CD4-positive, alpha-beta T cell treated with Interleukin-4 for 4 hours (primary cell): ENCODE results near the gene TSC2.
A peak's percentile ranks its signal among the peaks of the same experiment; 100 is the strongest.
"Not testable (repeated sequence)": the region's sequence is repeated elsewhere in the genome, so short reads cannot be mapped to it uniquely, and the experiment has no call there.

Experiments used
- DNase-seq: peaks from one replicate; pipeline ENCODE4 v3.0.0-alpha.2; 2020

TSC2 gene

DNA sequence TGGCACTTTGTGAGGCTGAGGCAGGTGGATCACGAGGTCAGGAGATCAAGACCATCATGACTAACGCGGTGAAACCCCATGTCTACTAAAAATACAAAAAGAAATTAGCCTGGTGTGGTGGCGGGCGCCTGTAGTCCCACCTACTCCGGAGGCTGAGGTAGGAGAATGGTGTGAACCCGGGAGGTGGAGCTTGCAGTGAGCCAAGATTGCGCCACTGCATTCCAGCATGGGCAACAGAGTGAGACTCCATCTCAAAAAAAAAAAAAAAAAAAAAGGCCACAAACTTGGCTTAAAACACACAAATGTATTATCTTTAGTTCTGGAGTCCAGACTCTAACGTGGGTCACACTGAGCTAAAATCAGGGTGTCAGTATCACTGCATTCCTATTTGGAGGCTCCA, 36.1 kb upstream of the TSC2 start:
- not testable (repeated sequence) for DNase-seq

DNA sequence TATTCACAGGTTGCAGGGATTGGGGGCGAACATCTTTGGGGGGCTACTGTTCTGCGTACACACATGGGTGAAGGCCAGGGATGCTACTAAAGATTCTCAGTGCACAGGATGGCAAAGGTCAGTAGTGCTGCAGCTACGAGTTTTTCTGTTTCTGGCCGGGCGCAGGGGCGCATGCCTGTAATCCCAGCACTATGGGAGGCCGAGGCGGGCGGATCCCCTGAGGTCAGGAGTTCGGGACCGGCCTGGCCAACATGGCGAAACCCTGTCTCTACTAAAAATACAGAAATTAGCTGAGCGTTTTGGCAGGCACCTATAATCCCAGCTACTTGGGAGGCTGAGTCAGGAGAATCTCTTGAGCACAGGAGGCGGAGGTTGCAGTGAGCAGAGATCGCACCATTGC, 34.3 kb upstream of the TSC2 start:
- DNase-seq = no peak

DNA sequence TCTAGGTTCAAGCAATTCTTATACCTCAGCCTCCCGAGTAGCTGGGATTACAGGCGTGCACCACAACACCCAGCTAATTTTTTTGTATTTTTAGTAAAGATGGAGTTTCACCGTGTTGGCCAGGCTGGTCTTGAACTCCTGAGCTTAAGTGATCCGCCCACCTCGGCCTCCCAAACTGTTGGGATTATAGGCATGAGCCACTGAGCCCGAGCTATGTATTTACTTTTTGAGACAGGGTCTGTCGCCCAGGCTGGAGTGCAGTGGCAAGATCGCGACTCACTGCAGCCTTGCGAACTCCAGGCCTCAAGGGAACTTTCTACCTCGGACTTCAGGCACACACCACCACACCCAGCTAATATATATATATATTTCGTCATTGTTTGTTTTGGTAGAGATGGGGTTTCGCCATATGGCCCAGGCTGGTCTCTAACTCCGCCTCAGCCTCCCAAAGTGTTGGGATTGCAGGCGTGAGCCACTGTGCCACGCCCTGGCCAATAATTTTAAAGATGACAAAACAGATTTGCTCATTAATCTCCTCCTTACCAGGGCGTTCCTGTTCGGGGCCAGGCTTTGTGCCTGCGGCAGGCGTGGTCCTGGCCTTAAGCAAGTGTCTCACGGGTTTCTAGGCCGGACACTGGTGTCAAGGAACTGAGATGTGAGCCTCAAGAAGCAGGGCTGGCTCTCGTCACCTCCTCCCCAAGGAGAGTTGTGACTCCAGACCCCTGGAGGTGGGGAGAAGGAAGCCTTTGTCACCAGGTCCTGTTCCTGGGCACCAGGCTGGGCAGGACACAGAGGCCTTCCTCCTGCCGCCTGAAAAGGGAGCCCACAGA, 32.5 kb upstream of the TSC2 start:
- no peak for DNase-seq

DNA sequence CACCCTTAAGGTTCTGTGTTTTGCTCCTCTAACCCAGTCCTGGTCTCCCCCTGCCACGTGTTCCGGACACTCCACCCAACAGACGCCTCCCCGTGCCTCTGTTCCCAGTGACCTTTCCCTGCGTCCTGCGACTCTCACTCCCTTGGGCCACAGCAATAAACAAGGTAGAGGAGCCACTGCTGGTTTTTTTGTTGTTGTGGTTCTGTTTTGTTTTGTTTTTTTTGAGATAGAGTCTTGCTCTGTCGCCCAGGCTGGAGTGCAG, 31.9 kb upstream of the TSC2 start:
- no peak for DNase-seq

DNA sequence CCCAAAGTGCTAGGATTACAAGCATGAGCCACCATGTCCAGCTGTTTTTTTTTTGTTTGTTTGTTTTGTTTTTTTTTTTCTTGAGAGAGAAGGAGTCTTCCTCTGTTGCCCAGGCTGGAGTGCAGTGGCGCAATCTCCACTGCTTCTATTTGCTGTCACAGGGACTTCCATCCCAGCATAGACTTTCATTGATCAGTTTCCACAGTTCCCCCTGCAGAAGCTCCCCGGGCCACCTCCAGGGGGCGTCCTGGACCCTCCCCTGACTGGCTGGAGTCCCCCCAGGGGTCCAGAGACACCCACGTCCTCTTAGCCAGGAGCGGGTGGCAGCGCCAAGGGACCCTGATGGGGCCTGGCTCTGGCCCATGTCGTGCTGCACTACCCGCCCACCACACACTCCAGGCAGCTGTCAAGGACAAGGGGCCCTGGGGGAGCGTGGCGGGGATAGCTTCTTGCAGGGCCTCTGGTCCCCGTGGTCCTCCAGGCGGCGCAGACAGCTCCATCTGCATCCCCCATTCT, 31.3 kb upstream of the TSC2 start:
- DNase-seq = no peak

DNA sequence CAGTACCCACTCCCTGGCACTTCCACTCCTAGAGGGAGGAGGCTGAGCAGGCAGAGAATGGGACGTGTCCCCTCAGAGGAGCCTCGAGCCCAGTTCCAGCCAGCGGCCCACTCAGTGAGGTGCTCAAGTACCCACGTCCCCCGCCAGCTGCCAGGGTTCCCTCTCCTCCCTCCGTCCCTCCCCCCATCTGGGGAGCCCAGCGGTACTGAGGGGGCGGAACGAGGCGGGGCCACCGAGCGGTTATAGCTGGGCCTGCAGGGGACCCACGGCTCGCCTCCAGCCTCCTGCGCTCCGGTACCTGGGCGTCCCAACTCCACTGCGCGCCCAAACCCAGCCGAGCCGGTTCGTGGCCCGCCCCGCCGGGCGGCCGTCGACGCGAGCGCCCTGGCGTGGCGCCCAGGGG, 28.3 kb upstream of the TSC2 start, which contains the start of gene NPW:
Gene NPW, plus strand, starts transcription at position 268 of the 403 bp plus-strand sequence.
- DNase-seq = no peak

DNA sequence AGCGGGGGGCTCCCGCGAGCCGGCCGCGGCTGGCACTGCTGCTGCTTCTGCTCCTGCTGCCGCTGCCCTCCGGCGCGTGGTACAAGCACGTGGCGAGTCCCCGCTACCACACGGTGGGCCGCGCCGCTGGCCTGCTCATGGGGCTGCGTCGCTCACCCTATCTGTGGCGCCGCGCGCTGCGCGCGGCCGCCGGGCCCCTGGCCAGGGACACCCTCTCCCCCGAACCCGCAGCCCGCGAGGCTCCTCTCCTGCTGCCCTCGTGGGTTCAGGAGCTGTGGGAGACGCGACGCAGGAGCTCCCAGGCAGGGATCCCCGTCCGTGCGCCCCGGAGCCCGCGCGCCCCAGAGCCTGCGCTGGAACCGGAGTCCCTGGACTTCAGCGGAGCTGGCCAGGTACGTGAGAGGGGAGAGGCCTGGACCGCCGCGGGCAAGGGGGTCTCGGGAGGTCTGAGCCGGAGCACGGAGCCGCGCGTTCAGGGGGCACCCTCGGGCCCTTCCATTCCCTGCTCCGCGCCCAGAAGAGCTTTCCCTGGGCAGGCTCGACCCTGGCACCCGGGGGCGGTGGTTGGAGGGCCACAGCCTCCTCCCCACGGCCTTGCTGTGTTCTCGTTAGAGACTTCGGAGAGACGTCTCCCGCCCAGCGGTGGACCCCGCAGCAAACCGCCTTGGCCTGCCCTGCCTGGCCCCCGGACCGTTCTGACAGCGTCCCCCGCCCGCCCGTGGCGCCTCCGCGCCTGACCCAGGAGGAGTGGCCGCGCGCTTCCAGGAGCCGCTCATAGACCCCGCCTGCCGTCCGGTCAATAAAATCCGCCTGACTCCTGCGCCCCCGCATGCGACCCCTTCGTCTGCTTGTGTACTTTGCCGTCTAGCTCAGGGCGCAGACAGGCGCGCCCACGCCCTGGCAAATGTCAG, 27.6 kb upstream of the TSC2 start:
- DNase-seq = no peak

DNA sequence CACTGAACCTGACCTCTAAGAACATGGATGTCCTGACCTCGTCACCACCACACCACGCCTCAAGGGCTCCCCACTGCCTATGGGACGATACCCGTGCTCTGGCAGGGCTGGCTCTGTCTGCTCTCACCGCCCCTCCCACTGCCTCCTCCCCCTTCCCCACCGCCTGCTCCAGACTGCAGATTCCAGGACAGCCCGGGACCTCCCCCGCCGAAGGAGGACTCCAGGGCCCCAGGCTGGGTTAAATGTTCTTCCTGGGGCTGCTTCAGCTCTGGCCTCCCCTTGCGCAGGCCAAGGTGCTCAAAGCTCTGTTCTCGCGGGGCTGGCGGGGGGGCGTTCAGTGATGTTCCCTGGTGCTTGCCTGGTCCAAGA, 25.1 kb upstream of the TSC2 start:
- no peak for DNase-seq

DNA sequence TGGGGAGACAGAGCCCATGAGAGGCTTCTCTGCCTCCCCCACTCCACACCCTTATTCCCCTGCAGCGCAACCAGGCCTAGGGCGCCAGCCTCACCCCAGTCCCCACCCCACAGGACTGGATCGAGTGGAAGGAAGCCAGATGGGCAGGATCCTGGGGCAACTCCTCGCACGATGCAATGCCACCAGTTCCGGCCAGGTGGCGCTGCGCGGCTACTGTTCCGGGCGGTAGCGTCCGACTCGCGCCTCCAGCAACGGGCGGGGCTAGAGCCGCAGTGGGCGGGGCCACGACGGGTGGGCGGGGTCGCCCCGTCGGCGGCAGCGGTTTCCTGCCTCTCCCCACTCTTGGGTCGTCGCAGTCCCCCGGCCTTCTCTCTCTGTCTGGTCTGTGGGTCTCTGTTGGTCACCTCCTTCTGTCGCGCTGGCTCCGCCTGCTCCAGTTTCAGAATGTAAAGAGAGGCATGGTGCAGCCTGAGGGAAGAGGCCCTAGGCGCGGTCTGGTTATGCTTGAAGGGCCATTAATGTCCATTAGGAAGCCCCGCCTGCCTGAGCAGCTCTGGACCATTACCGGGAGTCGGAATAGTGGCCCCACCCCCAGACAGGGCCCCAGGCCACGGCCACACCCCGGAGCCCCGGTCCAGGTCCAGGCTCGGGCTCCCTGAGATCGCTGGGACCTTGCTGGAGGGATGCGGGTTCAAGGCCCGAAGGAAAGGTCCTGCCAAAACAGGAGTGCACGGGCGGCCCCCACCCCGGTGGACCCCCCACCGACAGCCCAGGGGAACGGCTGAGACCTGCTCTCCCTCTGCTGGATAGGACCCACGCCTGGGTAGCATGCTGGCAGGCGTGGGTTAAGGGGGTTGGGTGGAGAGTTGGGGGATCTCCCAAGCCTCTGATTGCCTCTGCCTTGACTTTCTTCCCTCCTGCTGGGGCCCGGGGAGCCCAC, 24.4 kb upstream of the TSC2 start:
- DNase-seq = peak; percentile 90

DNA sequence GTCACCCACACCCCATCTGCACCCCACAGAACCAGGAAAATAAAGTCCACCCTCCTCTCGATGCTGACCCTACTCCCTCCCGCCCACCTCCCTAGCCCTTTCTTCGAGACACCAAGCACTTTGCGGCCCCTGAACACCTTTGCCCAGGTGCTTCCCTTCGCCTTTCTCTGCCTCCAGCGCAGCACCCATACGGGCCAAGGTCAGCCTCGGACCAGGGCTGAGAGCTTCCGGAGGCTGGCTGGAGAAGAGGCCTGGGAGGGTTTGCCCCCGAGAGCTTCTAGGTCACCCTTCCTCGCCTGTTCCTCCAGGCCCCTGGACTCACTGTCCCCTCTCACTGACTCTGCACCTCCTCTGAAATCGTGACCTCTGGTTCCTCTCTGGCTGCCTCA, 23.8 kb upstream of the TSC2 start:
- no peak for DNase-seq

DNA sequence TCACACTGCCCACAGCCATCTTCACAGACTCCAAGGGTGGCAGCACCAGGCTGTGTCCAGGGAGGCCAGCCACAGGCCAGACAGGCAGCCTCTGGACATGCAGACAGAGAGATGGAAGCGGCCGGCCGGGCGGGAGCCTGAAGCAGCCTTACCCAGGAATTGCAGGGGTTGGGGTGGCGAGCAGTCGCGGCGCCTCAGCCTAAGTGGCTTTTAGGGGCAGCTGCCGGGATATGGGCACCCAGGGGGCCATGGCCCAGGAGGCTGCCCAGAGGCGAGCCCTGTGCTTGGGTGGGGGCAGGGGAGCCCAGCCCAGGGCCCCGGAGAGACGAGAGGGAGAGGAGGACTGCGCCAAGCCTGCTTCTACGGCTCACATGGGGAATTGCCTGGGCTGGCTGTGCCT, 22.5 kb upstream of the TSC2 start:
- DNase-seq = no peak

DNA sequence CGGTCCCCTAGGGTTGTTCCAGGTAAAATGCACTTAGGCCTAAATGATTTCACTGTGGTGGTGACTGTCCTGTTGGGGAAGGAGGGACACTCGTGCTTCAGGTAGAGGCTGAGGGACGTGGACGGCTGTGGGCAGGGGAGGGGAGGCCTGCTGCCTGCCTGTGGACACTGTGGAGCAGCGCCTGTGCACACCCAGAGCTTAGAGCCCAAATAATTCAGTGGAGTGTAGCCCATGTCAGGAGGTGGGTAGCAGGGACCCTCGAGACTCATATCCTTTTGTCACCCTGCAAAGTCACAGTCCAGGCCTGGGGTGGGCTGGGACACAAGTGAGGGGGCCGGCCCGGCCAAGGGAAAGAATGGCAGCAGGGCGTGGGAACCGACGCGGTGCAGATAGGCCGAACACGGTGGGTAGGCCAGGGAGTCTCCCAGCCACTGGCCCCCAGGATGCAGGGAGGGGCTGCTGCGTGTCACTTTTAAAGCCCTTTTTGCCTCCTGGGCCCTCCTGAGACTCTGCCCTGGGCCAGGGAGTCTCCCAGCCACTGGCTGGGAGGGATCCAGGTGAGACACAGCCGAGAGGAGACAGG, 21.8 kb upstream of the TSC2 start:
- no peak for DNase-seq

DNA sequence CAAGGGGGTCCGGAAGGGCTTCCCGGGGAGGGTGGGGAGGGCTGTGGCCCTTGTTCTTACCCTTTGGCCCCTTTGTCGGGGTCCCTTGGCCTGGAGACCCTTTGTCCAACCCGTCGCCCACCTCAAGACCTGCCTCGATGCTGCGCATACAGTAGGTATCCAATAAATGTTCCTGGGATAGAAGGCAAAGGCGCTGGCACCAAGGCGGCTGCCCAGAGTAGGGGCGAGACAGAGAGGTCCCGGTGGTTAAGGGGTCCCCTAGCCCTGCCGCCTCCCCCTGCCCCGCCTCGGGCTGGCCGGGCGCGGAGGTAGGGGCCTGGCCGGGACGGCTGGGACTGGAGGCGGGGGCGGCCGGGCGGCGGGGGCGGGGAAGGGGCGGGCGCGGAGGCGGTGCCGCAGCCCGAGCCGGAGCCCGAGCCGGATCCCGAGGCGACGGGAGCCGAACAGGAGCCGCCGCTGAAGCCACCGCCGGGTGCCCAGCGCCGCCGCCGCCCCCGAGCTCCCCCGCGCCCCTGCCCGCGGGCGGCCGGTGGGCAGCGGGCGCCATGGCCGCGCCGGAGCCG, 21.2 kb upstream of the TSC2 start, which contains the start of gene NHERF2:
Gene NHERF2, plus strand, starts transcription at position 442 of the 563 bp plus-strand sequence. Its CDS starts 104 bp downstream, at position 546.
- DNase-seq = no peak

DNA sequence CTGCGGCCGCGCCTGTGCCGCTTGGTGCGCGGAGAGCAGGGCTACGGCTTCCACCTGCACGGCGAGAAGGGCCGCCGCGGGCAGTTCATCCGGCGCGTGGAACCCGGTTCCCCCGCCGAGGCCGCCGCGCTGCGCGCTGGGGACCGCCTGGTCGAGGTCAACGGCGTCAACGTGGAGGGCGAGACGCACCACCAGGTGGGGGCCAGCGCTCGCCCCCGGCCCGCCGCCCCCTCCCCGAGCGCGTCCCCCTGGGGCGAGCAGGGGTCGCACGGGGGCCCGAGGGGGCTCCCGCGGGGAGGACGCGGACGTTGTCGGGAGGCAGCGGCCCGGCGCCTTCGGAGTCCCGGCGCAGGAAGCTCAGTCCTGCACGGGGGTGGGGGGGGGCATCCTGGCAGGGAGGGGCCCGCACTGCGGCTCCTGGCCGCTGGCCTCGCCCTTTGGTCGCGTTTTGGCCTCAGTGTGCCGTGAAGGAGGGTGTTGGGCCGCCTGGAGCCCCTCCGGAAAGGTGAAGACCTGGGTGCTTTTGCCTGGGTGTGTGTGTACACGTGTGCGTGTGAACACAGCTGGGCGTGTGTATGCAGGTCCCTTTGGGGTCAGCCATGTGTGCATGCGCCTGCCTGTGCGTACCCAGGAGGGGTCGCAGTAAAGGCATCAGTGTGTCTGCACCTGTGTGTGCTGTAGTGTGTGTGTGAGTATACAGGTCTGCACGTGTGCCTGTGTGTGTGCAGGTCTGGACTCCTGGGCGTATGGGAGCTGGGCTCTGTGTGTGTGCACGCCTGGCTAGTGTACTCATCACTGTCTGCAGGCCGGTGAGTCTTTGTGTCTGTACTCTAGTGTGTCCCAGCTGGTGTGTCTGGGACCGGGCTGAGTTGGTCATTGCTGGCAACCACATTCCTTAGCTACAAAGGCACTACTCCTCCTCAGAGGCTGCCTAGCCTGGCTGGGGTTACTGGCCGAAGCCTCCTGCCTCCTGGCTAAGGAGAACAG, 20.5 kb upstream of the TSC2 start:
- DNase-seq = no peak

DNA sequence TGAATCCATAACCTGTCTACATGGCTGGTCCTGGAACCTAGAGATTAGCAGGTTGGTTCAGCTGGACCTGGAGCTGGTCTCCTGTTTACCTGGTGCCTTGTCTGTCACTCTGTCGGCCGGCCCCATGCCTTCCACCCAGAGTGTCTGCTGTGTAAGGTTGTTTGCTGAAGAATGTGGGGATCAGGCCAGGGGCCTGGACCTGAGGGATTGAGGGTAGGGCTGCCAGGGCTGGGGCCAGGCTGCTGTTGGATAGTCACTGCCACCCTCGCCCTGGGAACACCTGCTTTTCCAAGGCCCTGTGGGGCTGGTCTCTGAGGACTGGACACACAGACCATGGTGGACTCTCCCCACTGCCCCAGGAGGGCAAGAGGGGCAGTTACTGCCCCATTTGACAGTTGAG, 19.6 kb upstream of the TSC2 start:
- no peak for DNase-seq

DNA sequence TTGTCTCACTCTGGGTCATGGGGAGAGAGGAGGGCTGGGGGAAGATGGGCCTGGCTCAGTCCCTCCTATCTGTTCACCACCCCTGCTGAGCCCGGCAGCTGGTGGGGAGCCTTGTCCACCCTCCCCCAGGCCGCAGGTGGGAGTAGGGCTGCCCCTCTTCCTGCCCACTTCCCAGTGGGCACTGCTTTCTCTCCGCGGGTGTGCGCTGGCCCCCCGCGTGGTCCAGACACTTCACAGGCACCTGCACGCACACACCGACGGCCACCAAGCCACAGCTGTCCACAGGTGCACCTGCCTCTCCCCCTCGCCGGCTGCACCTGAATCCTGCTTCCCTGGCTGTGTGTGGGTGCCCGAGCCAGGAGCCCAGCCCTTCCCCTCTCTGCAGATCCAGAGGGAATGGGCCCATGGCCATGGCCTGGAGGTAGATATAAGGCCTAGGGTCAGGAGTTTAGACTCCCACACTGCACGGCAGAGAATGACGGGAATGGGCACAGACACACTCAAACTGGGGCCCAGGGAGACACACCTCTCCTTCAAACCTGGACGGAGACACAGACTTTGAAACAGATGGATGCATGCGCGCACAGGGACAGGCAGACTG, 19.1 kb upstream of the TSC2 start:
- DNase-seq = no peak

DNA sequence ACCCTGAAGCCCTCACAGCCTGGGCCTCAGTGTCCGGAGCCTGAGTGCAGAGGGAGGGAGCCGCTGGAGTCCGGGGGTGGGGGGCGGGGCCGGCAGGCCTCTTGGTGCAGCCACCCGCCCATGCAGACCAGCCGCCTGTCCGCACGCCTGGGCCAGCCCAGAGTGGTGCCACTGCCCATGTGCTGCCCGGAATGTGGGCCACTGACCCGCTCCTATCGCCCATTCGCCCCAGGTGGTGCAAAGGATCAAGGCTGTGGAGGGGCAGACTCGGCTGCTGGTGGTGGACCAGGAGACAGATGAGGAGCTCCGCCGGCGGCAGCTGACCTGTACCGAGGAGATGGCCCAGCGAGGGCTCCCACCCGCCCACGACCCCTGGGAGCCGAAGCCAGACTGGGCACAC, 18.4 kb upstream of the TSC2 start:
- no peak for DNase-seq

DNA sequence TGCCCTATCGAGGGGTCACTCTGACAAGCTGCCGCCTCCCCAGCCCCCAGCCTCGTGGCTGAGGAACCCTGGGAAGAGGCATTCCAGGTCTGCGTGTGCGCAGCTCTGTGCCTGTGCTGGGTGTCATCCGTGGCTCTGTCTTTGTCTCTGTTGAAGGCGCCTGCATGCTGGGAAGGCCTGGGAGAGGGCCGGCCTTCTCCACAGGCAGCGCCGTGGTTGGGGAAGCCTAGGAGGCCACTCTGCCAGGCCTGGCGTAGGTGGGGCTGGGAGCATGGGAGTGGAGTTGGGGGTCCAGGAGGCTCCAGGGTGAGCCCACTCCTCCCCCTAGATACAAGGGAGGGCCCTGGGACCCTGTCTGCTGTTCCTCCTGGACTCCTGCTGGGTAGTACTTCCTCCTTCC, 17.7 kb upstream of the TSC2 start:
- no peak for DNase-seq

DNA sequence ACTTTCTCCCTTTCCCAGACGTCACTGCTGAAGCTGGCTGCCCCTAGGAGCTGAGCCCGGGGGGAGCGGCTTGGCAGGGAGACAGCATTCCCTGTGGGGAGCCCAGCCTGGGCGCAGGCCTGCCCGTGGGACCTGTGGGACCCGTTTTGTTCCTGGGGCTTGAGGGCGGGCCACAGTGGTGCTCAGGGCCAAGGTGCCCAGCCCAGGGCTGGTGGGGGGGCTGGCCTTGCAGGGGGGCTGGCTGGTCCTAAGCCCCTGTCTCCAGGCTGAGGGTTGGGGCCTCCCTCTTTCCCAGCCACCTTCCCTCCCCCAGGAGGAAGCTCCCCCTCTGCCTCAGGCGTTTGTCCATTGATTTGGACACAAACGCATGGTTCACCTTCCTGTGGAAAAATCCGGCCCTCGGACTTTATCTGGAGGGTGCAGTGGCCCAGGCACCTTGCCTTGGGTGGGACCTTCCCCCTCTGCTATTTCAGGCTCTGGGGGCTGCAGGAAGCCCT, 16.7 kb upstream of the TSC2 start:
- DNase-seq = no peak
